Measurements from ENCODE around the gene CTF1. TPM values are rescaled to one million over a fixed set of nuclear protein-coding genes. Genes with fewer than 3 reads are reported as not detected.

CTF1 gene
- total and polyA plus RNA-seq, 4 donors, result 3.3 to 9.8 (median 5.2) TPM

DNA sequence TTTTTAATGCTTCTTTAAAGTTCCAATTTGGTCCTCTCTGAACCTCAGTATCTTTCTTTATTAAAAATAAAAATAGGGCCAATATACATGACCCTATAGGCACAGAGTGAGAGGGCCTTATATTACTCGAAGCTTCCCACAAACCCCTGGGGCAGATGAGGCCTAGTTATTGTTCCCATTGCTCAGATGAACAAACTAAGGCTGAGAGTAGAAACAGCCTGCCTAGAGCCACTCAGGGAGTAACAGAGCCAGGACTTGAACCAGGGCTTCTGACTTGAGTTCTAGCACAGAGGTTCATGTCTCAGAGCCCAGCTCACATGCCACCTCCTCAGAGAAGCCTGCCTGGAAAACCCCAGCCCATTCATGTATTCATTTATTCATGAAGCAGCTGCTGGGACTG lies 10.3 kb upstream of the CTF1 start:
- Histone ChIP-seq H3K9ac (ENCODE audit: insufficient read depth in 1 of 2, low read length in 2 of 2) (no peak overlapping the region), H3K36me3 (ENCODE audit: control insufficient read depth in 4 of 4, insufficient read depth in 4 of 4, low read length in 4 of 4) (peaks cover 4 to 38% (median 36%) of the 10 kb centered on the region in 4 donors), H3K9me3 (ENCODE audit: control insufficient read depth in 4 of 4, insufficient read depth in 3 of 4, low read length in 3 of 4) (no peaks in the 10 kb centered on the region), H3K27ac (ENCODE audit: low read depth in 1 of 2, low read length in 1 of 2) (no peak overlapping the region), H3K27me3 (ENCODE audit: control insufficient read depth in 3 of 3, insufficient read depth in 3 of 3, low read length in 2 of 3) (no peaks in the 10 kb centered on the region), H3K4me1 (ENCODE audit: control insufficient read depth in 5 of 5, insufficient read depth in 5 of 5, low read length in 5 of 5) (no peaks in the 10 kb centered on the region), H3K4me3 (no peak overlapping the region)
- no peak for ATAC-seq (ENCODE audit: insufficient read depth, low FRiP score)
- 90 to 93% methylated on average over 1 of the region's 1 CpG for WGBS, 2 donors
- DNase-seq, result no peak
- TF ChIP-seq, protein P1, sequence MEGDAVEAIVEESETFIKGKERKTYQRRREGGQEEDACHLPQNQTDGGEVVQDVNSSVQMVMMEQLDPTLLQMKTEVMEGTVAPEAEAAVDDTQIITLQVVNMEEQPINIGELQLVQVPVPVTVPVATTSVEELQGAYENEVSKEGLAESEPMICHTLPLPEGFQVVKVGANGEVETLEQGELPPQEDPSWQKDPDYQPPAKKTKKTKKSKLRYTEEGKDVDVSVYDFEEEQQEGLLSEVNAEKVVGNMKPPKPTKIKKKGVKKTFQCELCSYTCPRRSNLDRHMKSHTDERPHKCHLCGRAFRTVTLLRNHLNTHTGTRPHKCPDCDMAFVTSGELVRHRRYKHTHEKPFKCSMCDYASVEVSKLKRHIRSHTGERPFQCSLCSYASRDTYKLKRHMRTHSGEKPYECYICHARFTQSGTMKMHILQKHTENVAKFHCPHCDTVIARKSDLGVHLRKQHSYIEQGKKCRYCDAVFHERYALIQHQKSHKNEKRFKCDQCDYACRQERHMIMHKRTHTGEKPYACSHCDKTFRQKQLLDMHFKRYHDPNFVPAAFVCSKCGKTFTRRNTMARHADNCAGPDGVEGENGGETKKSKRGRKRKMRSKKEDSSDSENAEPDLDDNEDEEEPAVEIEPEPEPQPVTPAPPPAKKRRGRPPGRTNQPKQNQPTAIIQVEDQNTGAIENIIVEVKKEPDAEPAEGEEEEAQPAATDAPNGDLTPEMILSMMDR (IDR thresholded peaks at IDR 0.05; ENCODE audit: control extremely low read depth, extremely low read depth), result no peak

DNA sequence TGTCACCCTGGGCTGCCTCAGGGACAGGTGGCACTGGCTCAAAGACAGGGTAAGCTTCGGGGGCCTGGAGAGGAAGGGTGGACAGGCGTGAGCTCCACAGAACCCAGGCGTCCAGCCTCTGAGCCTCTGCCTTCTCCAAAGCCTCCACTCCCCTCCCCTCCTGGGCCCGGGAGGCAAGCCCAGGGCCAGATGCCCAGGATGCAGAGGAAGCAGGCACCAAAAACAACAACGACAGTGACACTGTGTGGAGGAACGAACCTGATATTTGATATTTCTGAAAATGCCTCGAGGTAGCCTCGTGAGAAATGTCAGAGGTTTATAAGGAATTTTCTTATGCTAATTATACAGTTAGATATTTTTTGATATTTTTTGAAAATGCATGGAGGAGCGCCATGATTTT lies 8.5 kb upstream of the CTF1 start:
- no peak for DNase-seq
- 86 to 93% methylated on average over 9 of the region's 9 CpGs for WGBS, 2 donors
- TF ChIP-seq, protein P1 (IDR thresholded peaks at IDR 0.05; ENCODE audit: control extremely low read depth, extremely low read depth), result no peak
- H3K9me3 ChIP-seq (ENCODE audit: control insufficient read depth in 4 of 4, insufficient read depth in 3 of 4, low read length in 3 of 4), result no peaks in the 10 kb centered on the region
- no peak overlapping the region for H3K4me3 ChIP-seq
- H3K4me1 ChIP-seq (ENCODE audit: control insufficient read depth in 5 of 5, insufficient read depth in 5 of 5, low read length in 5 of 5), result peaks cover 0 to 7% (median 4%) of the 10 kb centered on the region in 5 donors
- H3K9ac ChIP-seq (ENCODE audit: insufficient read depth in 1 of 2, low read length in 2 of 2), result no peak overlapping the region
- ATAC-seq (ENCODE audit: insufficient read depth, low FRiP score), result no peak
- H3K27me3 ChIP-seq (ENCODE audit: control insufficient read depth in 3 of 3, insufficient read depth in 3 of 3, low read length in 2 of 3), result no peaks in the 10 kb centered on the region
- peaks cover 4 to 37% (median 36%) of the 10 kb centered on the region in 4 donors for H3K36me3 ChIP-seq (ENCODE audit: control insufficient read depth in 4 of 4, insufficient read depth in 4 of 4, low read length in 4 of 4)
- H3K27ac ChIP-seq (ENCODE audit: low read depth in 1 of 2, low read length in 1 of 2), result no peak overlapping the region

DNA sequence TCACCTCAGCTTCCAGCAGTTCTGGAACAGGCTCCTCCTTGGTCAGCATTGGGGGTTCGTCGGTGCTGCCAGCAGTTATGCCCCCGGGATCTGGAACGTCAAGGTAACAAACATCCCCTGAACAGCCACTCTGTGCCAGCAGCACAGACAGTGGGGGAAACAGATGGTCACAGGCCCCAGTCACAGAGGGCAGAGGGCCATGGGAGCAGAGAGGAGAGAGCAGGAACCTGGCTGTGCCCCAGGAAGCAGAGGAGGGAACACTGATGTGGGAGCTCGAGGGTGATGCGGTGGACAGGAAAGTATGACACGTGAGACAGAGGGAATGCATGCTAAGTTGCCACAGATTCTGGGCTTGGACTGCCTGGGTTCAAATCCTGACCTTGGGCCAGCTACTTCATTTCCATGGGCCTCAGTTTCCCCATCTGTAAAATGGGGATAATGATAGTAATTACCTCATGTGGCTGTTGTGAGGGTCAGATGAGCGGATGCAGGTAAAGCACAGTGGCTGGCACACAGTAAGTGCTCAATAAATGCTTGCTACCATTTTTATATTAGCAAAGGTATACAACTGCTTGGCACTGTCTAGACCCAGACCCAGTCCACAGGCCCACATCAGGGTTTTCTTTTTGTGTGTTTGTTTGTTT lies 7.4 kb upstream of the CTF1 start:
- peaks cover 0 to 10% (median 10%) of the 10 kb centered on the region in 5 donors for H3K4me1 ChIP-seq (ENCODE audit: control insufficient read depth in 5 of 5, insufficient read depth in 5 of 5, low read length in 5 of 5)
- peaks cover 4 to 37% (median 35%) of the 10 kb centered on the region in 4 donors for H3K36me3 ChIP-seq (ENCODE audit: control insufficient read depth in 4 of 4, insufficient read depth in 4 of 4, low read length in 4 of 4)
- no peak overlapping the region for H3K27ac ChIP-seq (ENCODE audit: low read depth in 1 of 2, low read length in 1 of 2)
- ATAC-seq (ENCODE audit: insufficient read depth, low FRiP score) (no peak), DNase-seq (peak in 2 of 3 donors; percentile 5 to 11)
- no peak overlapping the region for H3K9ac ChIP-seq (ENCODE audit: insufficient read depth in 1 of 2, low read length in 2 of 2)
- no peaks in the 10 kb centered on the region for H3K9me3 ChIP-seq (ENCODE audit: control insufficient read depth in 4 of 4, insufficient read depth in 3 of 4, low read length in 3 of 4)
- H3K4me3 ChIP-seq, result no peak overlapping the region
- TF ChIP-seq, protein P1 (IDR thresholded peaks at IDR 0.05; ENCODE audit: control extremely low read depth, extremely low read depth), result no peak
- WGBS, 2 donors, result 90 to 92% methylated on average over 8 of the region's 8 CpGs
- no peaks in the 10 kb centered on the region for H3K27me3 ChIP-seq (ENCODE audit: control insufficient read depth in 3 of 3, insufficient read depth in 3 of 3, low read length in 2 of 3)

Measured in lung (tissue), 12 donors.